ENCODE measurements around the gene BTN1A1. TPM values are rescaled to one million over a fixed set of nuclear protein-coding genes. Genes with fewer than 3 reads are reported as not detected.

The BTN1A1 gene
- total RNA-seq, 1 donor from 2014 or later, result not detected

GRCh38 chr6:26516481-26517427 is 16.7 kb downstream of the BTN1A1 start:
- H3K36me3 Mint-ChIP-seq (ENCODE audit: low read depth), result no peaks in the 10 kb centered on the region
- no peak overlapping the region for H3K27ac Mint-ChIP-seq (ENCODE audit: unreplicated experiment)
- H3K27me3 Mint-ChIP-seq (ENCODE audit: low read depth), result no peaks in the 10 kb centered on the region
- no peak overlapping the region for H3K4me3 Mint-ChIP-seq (ENCODE audit: unreplicated experiment)
- H3K4me1 Mint-ChIP-seq (ENCODE audit: low read depth), result peaks cover 12% of the 10 kb centered on the region
- DNase-seq (ENCODE audit: low spot score), result no peak
- no peaks in the 10 kb centered on the region for H3K9me3 Mint-ChIP-seq (ENCODE audit: low read depth)
- TF ChIP-seq CTCF (IDR thresholded peaks at IDR 0.05), result no peak

- H3K9me3 Mint-ChIP-seq (ENCODE audit: low read depth), result peaks cover 3% of the 10 kb centered on the region
- no peak overlapping the region for H3K4me3 Mint-ChIP-seq (ENCODE audit: unreplicated experiment)
- no peak for DNase-seq (ENCODE audit: low spot score)
- no peaks in the 10 kb centered on the region for H3K27me3 Mint-ChIP-seq (ENCODE audit: low read depth)
- no peak for TF ChIP-seq CTCF (IDR thresholded peaks at IDR 0.05)
- H3K36me3 Mint-ChIP-seq (ENCODE audit: low read depth), result no peaks in the 10 kb centered on the region
- peaks cover 32% of the 10 kb centered on the region for H3K4me1 Mint-ChIP-seq (ENCODE audit: low read depth)
- H3K27ac Mint-ChIP-seq (ENCODE audit: unreplicated experiment), result no peak overlapping the region
Observed at GRCh38 chr6:26519359-26519758, 19.3 kb downstream of the BTN1A1 start.

- Mint-ChIP-seq H3K36me3 (ENCODE audit: low read depth) (no peaks in the 10 kb centered on the region), H3K27ac (ENCODE audit: unreplicated experiment) (peak overlapping the region; percentile 94), H3K9me3 (ENCODE audit: low read depth) (peaks cover 3% of the 10 kb centered on the region), H3K4me1 (ENCODE audit: low read depth) (peaks cover 32% of the 10 kb centered on the region), H3K4me3 (ENCODE audit: unreplicated experiment) (peak overlapping the region; percentile 74), H3K27me3 (ENCODE audit: low read depth) (no peaks in the 10 kb centered on the region)
- no peak for DNase-seq (ENCODE audit: low spot score)
- TF ChIP-seq CTCF (IDR thresholded peaks at IDR 0.05), result no peak
Observed at GRCh38 chr6:26520237-26520849, 20.2 kb downstream of the BTN1A1 start.

- peaks cover 3% of the 10 kb centered on the region for H3K9me3 Mint-ChIP-seq (ENCODE audit: low read depth)
- H3K4me3 Mint-ChIP-seq (ENCODE audit: unreplicated experiment), result peak overlapping the region; percentile 74
- no peak for TF ChIP-seq CTCF (IDR thresholded peaks at IDR 0.05)
- DNase-seq (ENCODE audit: low spot score), result no peak
- H3K4me1 Mint-ChIP-seq (ENCODE audit: low read depth), result peaks cover 32% of the 10 kb centered on the region
- H3K27ac Mint-ChIP-seq (ENCODE audit: unreplicated experiment), result peak overlapping the region; percentile 95
- no peaks in the 10 kb centered on the region for H3K36me3 Mint-ChIP-seq (ENCODE audit: low read depth)
- no peaks in the 10 kb centered on the region for H3K27me3 Mint-ChIP-seq (ENCODE audit: low read depth)
Observed at GRCh38 chr6:26520850-26521599, 20.9 kb downstream of the BTN1A1 start.

Measured in chondrocyte (in vitro differentiated cells).